Keratinocyte (primary cell): Measurements from ENCODE around the gene SHANK1.

Experiments
- EZH2 ChIP-seq: IDR thresholded peaks from one replicate; pipeline ENCODE4 v1.6.1; 2012; ENCODE audit warnings: inconsistent platforms, mild to moderate bottlenecking, low read length, moderate library complexity
- TF ChIP-seq, protein P1 (sequence below), 3 experiments: IDR thresholded peaks in 1 of 3; conservative IDR thresholded peaks in 1 of 3; optimal IDR thresholded peaks in 1 of 3; 2 replicates in 2 of 3; 3 replicates in 1 of 3; pipeline versions ENCODE3 to v1.5.1; 2011; ENCODE audit warnings: low read length in 3 of 3, mild to moderate bottlenecking in 3 of 3, moderate library complexity in 2 of 3, control low read depth in 1 of 3, inconsistent platforms in 1 of 3; ENCODE audit not compliant: insufficient read depth in 2 of 3; ENCODE audit errors: extremely low read depth in 1 of 3

DNA sequence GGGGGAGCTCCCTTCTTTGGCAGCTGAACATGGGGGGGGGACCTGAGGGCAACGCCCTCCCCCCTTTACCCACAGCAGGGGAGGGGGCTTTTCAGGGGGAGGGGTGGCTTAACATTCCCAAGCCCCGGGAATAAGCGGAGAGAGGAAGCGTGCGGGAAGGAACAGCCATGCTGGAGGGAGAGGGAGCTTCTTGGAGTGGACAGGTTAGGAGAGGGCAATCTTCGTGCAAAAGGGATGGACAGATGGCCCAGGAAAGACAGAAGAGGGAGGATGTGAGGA, 59.6 kb downstream of the SHANK1 start:
- TF ChIP-seq, protein P1, sequence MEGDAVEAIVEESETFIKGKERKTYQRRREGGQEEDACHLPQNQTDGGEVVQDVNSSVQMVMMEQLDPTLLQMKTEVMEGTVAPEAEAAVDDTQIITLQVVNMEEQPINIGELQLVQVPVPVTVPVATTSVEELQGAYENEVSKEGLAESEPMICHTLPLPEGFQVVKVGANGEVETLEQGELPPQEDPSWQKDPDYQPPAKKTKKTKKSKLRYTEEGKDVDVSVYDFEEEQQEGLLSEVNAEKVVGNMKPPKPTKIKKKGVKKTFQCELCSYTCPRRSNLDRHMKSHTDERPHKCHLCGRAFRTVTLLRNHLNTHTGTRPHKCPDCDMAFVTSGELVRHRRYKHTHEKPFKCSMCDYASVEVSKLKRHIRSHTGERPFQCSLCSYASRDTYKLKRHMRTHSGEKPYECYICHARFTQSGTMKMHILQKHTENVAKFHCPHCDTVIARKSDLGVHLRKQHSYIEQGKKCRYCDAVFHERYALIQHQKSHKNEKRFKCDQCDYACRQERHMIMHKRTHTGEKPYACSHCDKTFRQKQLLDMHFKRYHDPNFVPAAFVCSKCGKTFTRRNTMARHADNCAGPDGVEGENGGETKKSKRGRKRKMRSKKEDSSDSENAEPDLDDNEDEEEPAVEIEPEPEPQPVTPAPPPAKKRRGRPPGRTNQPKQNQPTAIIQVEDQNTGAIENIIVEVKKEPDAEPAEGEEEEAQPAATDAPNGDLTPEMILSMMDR (optimal IDR thresholded peaks at IDR 0.05 in 1 of 3, IDR thresholded peaks at IDR 0.05 in 1 of 3, conservative IDR thresholded peaks at IDR 0.05 in 1 of 3; ENCODE audit: extremely low read depth in 1 of 3, insufficient read depth in 2 of 3, low read length in 3 of 3): no peak
- no peak for TF ChIP-seq EZH2
